Inflammatory macrophage (primary cell): ENCODE measurements around the gene ADGRD1.

Source experiments
- DNase-seq, 2 donors: peaks; one replicate each; pipeline ENCODE4 v3.0.0-alpha.2; 2020 to 2022

Gene ADGRD1

GRCh38 chr12:131092901-131093603 lies 139.3 kb downstream of the ADGRD1 start:
- DNase-seq = peak; percentile 42 to 56

- no peak for DNase-seq
Observed at GRCh38 chr12:131093604-131093955, 139.9 kb downstream of the ADGRD1 start.

- DNase-seq = no peak
Observed at GRCh38 chr12:131093971-131094830, 140.5 kb downstream of the ADGRD1 start.

- DNase-seq = no peak
Observed at GRCh38 chr12:131094831-131095805, 141.4 kb downstream of the ADGRD1 start.

- DNase-seq = no peak
Observed at GRCh38 chr12:131095826-131096680, 142.3 kb downstream of the ADGRD1 start.

- no peak for DNase-seq
Observed at GRCh38 chr12:131096681-131097181, 143.0 kb downstream of the ADGRD1 start.

- no peak for DNase-seq
Observed at GRCh38 chr12:131097202-131098177, 143.8 kb downstream of the ADGRD1 start.

- DNase-seq = no peak
Observed at GRCh38 chr12:131098178-131098981, 144.7 kb downstream of the ADGRD1 start.

GRCh38 chr12:131100031-131100674 lies 146.4 kb downstream of the ADGRD1 start:
- DNase-seq = no peak

- DNase-seq = no peak
Observed at GRCh38 chr12:131101006-131101405, 147.3 kb downstream of the ADGRD1 start.

- DNase-seq = peak; percentile 59 to 71
Observed at GRCh38 chr12:131101703-131102492, 148.2 kb downstream of the ADGRD1 start.

- no peak for DNase-seq
Observed at GRCh38 chr12:131102493-131102931, 148.8 kb downstream of the ADGRD1 start.

GRCh38 chr12:131102991-131103668 lies 149.4 kb downstream of the ADGRD1 start:
- DNase-seq = no peak

- DNase-seq = no peak
Observed at GRCh38 chr12:131103669-131104462, 150.2 kb downstream of the ADGRD1 start.

GRCh38 chr12:131104463-131105350 lies 151.0 kb downstream of the ADGRD1 start:
- peak; percentile 81 to 88 for DNase-seq
